Measurements from ENCODE around the gene TSC22D1. TPM values are rescaled to one million over a fixed set of nuclear protein-coding genes. Genes with fewer than 3 reads are reported as not detected.
A peak's percentile ranks its signal among the peaks of the same experiment; 100 is the strongest.

TSC22D1 gene
- total and polyA plus RNA-seq, 12 donors: 28.5 to 113 (median 59.8) TPM

GRCh38 chr13:44395976-44396694 lies 180.0 kb downstream of the TSC22D1 start:
- intact Hi-C loops (cut with DNase I): no loop called here
- H3K27ac ChIP-seq: peak overlapping the region in 2 of 5 donors; percentile 42 to 57
- TF ChIP-seq CTCF (IDR thresholded peaks at IDR 0.05) (no peak), POLR2A (IDR thresholded peaks at IDR 0.05) (no peak)

GRCh38 chr13:44394658-44395057 lies 181.5 kb downstream of the TSC22D1 start:
- intact Hi-C loops (cut with DNase I): no loop called here
- no peak overlapping the region for H3K4me3 ChIP-seq
- DNase-seq: no peak
- H3K27me3 ChIP-seq: no peaks in the 10 kb centered on the region
- H3K9me3 ChIP-seq (replicated peaks in 1 of 3): no peaks in the 10 kb centered on the region
- no peaks in the 10 kb centered on the region for H3K36me3 ChIP-seq (replicated peaks in 1 of 2)
- TF ChIP-seq CTCF (IDR thresholded peaks at IDR 0.05): no peak
- TF ChIP-seq POLR2A (IDR thresholded peaks at IDR 0.05): no peak
- H3K27ac ChIP-seq: no peak overlapping the region
- no peaks in the 10 kb centered on the region for H3K4me1 ChIP-seq (replicated peaks in 1 of 2)

More at GRCh38 chr13:44395976-44396694, 180.0 kb downstream of the TSC22D1 start:
- Histone ChIP-seq H3K4me3 (no peak overlapping the region), H3K36me3 (replicated peaks in 1 of 2) (no peaks in the 10 kb centered on the region), H3K27me3 (no peaks in the 10 kb centered on the region), H3K4me1 (replicated peaks in 1 of 2) (no peaks in the 10 kb centered on the region), H3K9me3 (replicated peaks in 1 of 3) (no peaks in the 10 kb centered on the region)
- WGBS, 4 donors: 83 to 89% (median 84%) methylated on average over 8 of the region's 8 CpGs
- no peak for DNase-seq

GRCh38 chr13:44393391-44393790 lies 182.7 kb downstream of the TSC22D1 start:
- intact Hi-C loops (cut with DNase I): no loop called here
- TF ChIP-seq CTCF (IDR thresholded peaks at IDR 0.05): no peak
- no peak for TF ChIP-seq POLR2A (IDR thresholded peaks at IDR 0.05)
- Histone ChIP-seq H3K9me3 (replicated peaks in 1 of 3) (no peaks in the 10 kb centered on the region), H3K4me1 (replicated peaks in 1 of 2) (no peaks in the 10 kb centered on the region), H3K27ac (no peak overlapping the region), H3K4me3 (no peak overlapping the region), H3K36me3 (replicated peaks in 1 of 2) (no peaks in the 10 kb centered on the region), H3K27me3 (no peaks in the 10 kb centered on the region)
- WGBS, 4 donors: 67 to 83% (median 71%) methylated on average over 7 to 8 of the region's 8 CpGs
- no peak for DNase-seq

- 75 to 93% (median 88%) methylated on average over 1 of the region's 1 CpG for WGBS, 4 donors
- H3K27me3 ChIP-seq: no peaks in the 10 kb centered on the region
- H3K4me1 ChIP-seq (replicated peaks in 1 of 2): no peaks in the 10 kb centered on the region
- intact Hi-C loops (cut with DNase I): no loop called here
- no peak overlapping the region for H3K4me3 ChIP-seq
- no peaks in the 10 kb centered on the region for H3K9me3 ChIP-seq (replicated peaks in 1 of 3)
- no peak overlapping the region for H3K27ac ChIP-seq
- no peaks in the 10 kb centered on the region for H3K36me3 ChIP-seq (replicated peaks in 1 of 2)
- DNase-seq: no peak
- no peak for TF ChIP-seq POLR2A (IDR thresholded peaks at IDR 0.05)
- no peak for TF ChIP-seq CTCF (IDR thresholded peaks at IDR 0.05)
These were observed 186.3 kb downstream of the TSC22D1 start for GRCh38 chr13:44389876-44390275.
